Measurements from ENCODE around the gene PHF13.

GRCh38 chr1:6580119-6580592 lies 33.4 kb upstream of the PHF13 start:
- TF ChIP-seq POLR2A (IDR thresholded peaks at IDR 0.05) (no peak), CTCF (IDR thresholded peaks at IDR 0.05) (no peak), EP300 (IDR thresholded peaks at IDR 0.05) (no peak)
